Endothelial cell of coronary artery (primary cell): Measurements from ENCODE around the gene ZNF593. TPM values are rescaled to one million over a fixed set of nuclear protein-coding genes. Genes with fewer than 3 reads are reported as not detected.

ENCODE experiments used
- total RNA-seq: library from RNA; depleted of rRNA; stranded (reverse); fragments of >200 nt; gene quantifications from 2 replicates; pipeline ENCODE4 v1.2.3, GENCODE V29; 2014

ZNF593 gene
- total RNA-seq = 30.2 and 31.8 TPM in 2 replicates

GRCh38 chr1:26169669-26170471 is at the start of gene ZNF593:
Gene ZNF593, plus strand, starts transcription at chr1:26169908. Its CDS starts 76 bp downstream, at chr1:26169984.

GRCh38 chr1:26158908-26159742 is 10.6 kb upstream of the ZNF593 start, which contains the start of gene FAM110D:
Gene FAM110D, plus strand, starts transcription at chr1:26159079. Its CDS starts 2,213 bp downstream, at chr1:26161292.

GRCh38 chr1:26168410-26169197 is 1.1 kb upstream of the ZNF593 start, which contains the start of gene C1orf232:
Gene C1orf232, minus strand, starts transcription at chr1:26168963. Its CDS starts 464 bp downstream, at chr1:26168499.

GRCh38 chr1:26171084-26172072 is 1.7 kb downstream of the ZNF593 start, which contains the start of gene ZNF593OS:
Gene ZNF593OS, minus strand, starts transcription at chr1:26171832. Its CDS starts 171 bp downstream, at chr1:26171661.

GRCh38 chr1:26177182-26177684 is 7.5 kb downstream of the ZNF593 start, which contains the start of gene CNKSR1:
Gene CNKSR1, plus strand, starts transcription at chr1:26177491. Its CDS starts 57 bp downstream, at chr1:26177548.

GRCh38 chr1:26190373-26190987 is 20.8 kb downstream of the ZNF593 start, which contains the start of gene CATSPER4:
Gene CATSPER4, plus strand, starts transcription at chr1:26190602. Its CDS starts 26 bp downstream, at chr1:26190628.

Other genes starting within 250 kb of the ZNF593 start
- 4.6 and 5.7 TPM in 2 replicates for gene PAFAH2, start 171.8 kb upstream of the ZNF593 start, total RNA-seq
- not detected in 2 replicates for gene EXTL1, start 148.1 kb upstream of the ZNF593 start, total RNA-seq
- not detected in 2 replicates for gene SLC30A2, start 123.8 kb upstream of the ZNF593 start, total RNA-seq
- not detected in 2 replicates for gene TRIM63, start 102.3 kb upstream of the ZNF593 start, total RNA-seq
- gene PDIK1L, start 58.1 kb upstream of the ZNF593 start, total RNA-seq = 3.2 and 4.3 TPM in 2 replicates
- gene FAM110D, start 10.8 kb upstream of the ZNF593 start, total RNA-seq = 2.5 and 4.0 TPM in 2 replicates
- gene C1orf232, start 945 bp upstream of the ZNF593 start, total RNA-seq = not detected in 2 replicates
- 0.09 TPM in 1 of 2 replicates, not detected in the other for gene ZNF593OS, start 1.9 kb downstream of the ZNF593 start, total RNA-seq
- gene CNKSR1, start 7.6 kb downstream of the ZNF593 start, total RNA-seq = 0.28 TPM in 1 of 2 replicates, not detected in the other
- not detected in 2 replicates for gene CATSPER4, start 20.7 kb downstream of the ZNF593 start, total RNA-seq
- gene CEP85, start 64.3 kb downstream of the ZNF593 start, total RNA-seq = 8.3 and 10.1 TPM in 2 replicates
- 24.9 and 27.4 TPM in 2 replicates for gene SH3BGRL3, start 110.2 kb downstream of the ZNF593 start, total RNA-seq
- gene UBXN11, start 136.7 kb downstream of the ZNF593 start, total RNA-seq = 3.1 and 4.8 TPM in 2 replicates
- gene CD52, start 148.1 kb downstream of the ZNF593 start, total RNA-seq = not detected in 2 replicates
- gene CRYBG2, start 184.2 kb downstream of the ZNF593 start, total RNA-seq = 0.36 TPM in 1 of 2 replicates, not detected in the other
- gene ZNF683, start 202.8 kb downstream of the ZNF593 start, total RNA-seq = not detected in 2 replicates
- not detected in 2 replicates for gene LIN28A, start 240.9 kb downstream of the ZNF593 start, total RNA-seq